K562 treated with DMSO at 1 percent for 24 hours (cell line): Measurements from ENCODE around the gene FHIP1A. TPM values are rescaled to one million over a fixed set of nuclear protein-coding genes. Genes with fewer than 3 reads are reported as not detected.

ENCODE experiments used
- total RNA-seq: library from RNA; unstranded; fragments of 300-600 nt; gene quantifications from 2 replicates; pipeline ENCODE4 v1.2.3, GENCODE V29; 2022; ENCODE audit warnings: low read depth; ENCODE audit not compliant: insufficient read depth

Gene FHIP1A
- not detected in 2 replicates for total RNA-seq

DNA sequence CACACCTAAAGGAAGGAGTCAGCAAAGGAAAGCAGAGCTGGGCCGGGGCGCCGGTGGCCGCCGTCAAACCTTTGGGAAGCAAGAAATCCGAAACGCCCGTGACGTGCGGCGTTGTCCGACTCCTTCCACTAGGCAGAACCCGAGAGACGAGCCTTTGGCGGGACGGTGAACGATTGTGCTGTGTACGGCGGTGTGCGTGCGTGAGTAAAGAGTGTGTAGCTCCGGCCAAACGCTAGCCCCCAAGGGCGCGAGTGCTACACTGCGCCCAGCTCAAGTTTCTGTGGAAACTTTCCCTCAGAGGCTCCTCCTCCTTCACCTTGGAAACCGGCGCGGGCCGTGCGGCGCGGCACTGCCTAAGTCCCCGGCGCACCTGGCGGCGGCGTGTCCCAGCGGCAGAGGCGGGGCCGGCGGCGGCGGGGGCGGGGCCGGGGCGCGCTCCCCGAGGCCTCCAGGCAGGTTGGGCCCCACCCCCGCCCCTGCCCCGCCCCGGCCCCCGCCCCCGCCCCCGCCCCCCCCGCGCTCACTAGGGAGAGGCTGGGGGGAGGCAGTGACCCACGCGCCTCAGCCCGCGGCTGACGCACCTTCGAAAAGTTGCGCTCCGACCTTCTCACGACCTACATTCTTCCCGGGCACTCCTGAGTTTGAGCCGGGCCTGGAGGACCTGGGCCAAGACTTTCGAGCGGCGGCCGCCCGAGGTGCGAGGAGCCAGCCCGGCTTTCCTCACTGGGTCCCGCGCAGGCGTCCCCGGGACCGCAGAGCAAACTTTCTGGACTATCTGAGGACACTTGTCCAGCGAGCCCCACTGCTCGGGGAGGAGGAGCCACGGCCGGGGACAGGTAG, at the start of gene FHIP1A:
Gene FHIP1A, plus strand, starts transcription at position 547 of the 840 bp plus-strand sequence. CDS start 157,084 bp downstream, outside the sequence.

Other genes starting within 250 kb of the FHIP1A start
- not detected in 2 replicates for gene PRSS48, start 132.0 kb upstream of the FHIP1A start, total RNA-seq
- gene SH3D19, start 83.6 kb upstream of the FHIP1A start, total RNA-seq, result 1.1 TPM in 1 of 2 replicates, not detected in the other